Cortex of kidney (tissue), 1 donor: ENCODE results near the gene ARID1A.

Source experiments
- DNase-seq: peaks from one replicate; lab custom pipeline; 2025; lab: John Stamatoyannopoulos, UW

Gene ARID1A

GRCh38 chr1:26827106-26827604, 131.3 kb downstream of the ARID1A start:
- DNase-seq: no peak

- DNase-seq: no peak
Measured at GRCh38 chr1:26827663-26828062, 131.8 kb downstream of the ARID1A start.

GRCh38 chr1:26828411-26828991, 132.7 kb downstream of the ARID1A start:
- no peak for DNase-seq

- no peak for DNase-seq
Measured at GRCh38 chr1:26829184-26829911, 133.5 kb downstream of the ARID1A start.

GRCh38 chr1:26831059-26831458, 135.2 kb downstream of the ARID1A start:
- DNase-seq: no peak
